Esophagus mucosa (tissue), 1 donor: ENCODE results near the gene TFF1. TPM values are rescaled to one million over a fixed set of nuclear protein-coding genes. Genes with fewer than 3 reads are reported as not detected.

ENCODE experiments used
- ATAC-seq: fragments of 200-7000 bp; cut with Tn5 transposase; one replicate; pipeline ENCODE4 v1.9.1; 2020
- total RNA-seq: library from RNA; stranded (reverse); gene quantifications from one replicate; pipeline ENCODE4 v1.2.4, GENCODE V29; 2023
- donor health status: DM: yes; HTN: yes; CAD: no.

TFF1 gene
- total RNA-seq, 1 donor from 2014 or later = not detected

DNA sequence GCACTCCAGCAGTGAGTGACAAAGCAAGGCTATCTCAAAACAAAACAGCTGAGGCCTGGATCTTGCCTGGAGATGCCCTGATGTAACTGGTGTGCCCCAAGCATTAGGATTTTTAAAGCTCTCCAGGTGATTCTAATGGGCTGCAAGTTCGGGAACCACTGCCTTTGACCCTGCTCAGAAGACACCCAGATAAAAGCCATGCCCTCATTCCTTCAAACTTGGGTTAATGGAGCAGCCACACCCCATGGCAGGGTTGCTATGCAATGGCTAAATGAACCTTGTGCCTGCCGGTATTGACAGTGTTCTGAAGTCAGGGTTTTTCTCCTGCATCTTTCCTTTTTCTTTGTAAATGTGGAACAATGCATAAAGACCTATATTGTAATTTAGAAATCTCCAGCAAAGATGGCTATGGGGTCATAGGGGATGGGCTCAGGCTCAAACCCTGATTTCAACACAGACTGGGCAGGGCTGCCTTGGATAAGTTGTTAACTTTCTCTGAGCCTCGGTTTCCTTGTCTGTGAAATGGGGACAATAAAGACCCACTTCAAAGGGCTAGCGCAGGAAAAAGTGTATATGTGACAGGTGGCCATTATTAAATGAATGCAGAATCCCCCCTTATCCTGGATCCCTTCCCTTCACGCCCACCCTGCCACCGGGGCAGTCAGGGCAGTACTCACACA lies 51.6 kb downstream of the TFF1 start:
- no peak for ATAC-seq

DNA sequence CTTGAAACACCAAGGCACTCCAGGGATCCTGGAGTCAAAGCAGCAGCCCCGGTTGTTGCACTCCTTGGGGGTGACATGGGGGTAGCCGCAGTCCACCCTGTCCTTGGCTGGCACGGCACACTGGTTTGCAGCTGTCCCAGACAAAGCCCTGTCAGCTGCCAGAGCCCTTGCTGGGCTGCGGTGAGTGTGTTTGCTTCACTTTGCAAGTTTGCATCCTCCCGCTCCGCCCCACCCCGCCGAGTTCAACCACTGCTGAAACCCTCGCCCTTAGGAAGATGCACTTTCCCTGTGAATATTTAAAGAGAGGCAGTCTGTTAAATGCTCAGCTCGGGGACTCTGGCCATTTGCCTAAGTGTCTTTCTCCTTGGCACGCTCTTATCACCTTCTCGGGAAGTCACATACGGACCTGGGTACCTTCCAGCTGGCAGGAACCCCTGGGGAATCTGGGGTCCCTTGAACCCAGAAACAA lies 52.8 kb downstream of the TFF1 start:
- no peak for ATAC-seq

DNA sequence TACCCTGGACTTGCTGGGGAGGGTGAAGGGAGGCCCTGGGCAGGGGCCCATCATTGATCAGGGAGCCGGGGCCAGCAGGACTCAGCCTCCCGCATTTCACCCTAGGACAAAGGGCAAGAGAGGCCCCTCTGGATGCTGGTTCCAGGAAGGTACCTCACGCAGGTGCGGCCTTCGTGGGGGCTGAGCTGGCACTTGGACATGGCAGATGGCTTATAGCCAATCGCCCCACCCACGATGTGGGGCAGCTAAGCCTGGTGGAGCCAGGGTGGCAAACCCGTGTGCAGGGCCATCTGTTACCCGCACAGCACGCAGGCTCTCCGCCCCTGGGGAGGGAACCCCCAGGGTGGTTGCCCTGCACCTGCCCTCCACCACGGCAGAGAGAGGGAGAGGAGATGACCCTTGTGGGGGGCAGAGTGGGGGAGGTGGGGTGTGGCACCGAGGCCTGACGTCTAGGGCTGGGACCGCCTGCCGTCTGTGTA lies 53.7 kb downstream of the TFF1 start:
- ATAC-seq = no peak

Other genes with a start within 250 kb of the TFF1 start
- gene ABCG1, start 147.4 kb downstream of the TFF1 start, total RNA-seq = 4.2 TPM
- 2.3 TPM for gene TFF3, start 51.1 kb downstream of the TFF1 start, total RNA-seq
- gene TFF2, start 15.5 kb downstream of the TFF1 start, total RNA-seq = not detected
- gene TMPRSS3, start 29.5 kb upstream of the TFF1 start, total RNA-seq = 0.32 TPM
- 0.24 TPM for gene UBASH3A, start 37.4 kb upstream of the TFF1 start, total RNA-seq
- 0.24 TPM for gene RSPH1, start 129.7 kb upstream of the TFF1 start, total RNA-seq
- 13.9 TPM for gene SLC37A1, start 147.3 kb upstream of the TFF1 start, total RNA-seq